HG02970 (cell line): ENCODE results near the gene SMIM44.
"Not testable (repeated sequence)": the region's sequence is repeated elsewhere in the genome, so short reads cannot be mapped to it uniquely, and the experiment has no call there.

Experiments used
- ATAC-seq: cut with Tn5 transposase; IDR thresholded peaks from one replicate; pipeline ENCODE4 v1.9.1; 2021; ENCODE audit warnings: mild to moderate bottlenecking, moderate library complexity, moderate number of reproducible peaks; ENCODE audit not compliant: unreplicated experiment, low FRiP score

SMIM44 gene

GRCh38 chr19:3483226-3483628, at the start of gene SMIM44:
SMIM44 (minus strand) TSS chr19:3483441; CDS start chr19:3483403, 38 bp downstream.
- no peak for ATAC-seq

DNA sequence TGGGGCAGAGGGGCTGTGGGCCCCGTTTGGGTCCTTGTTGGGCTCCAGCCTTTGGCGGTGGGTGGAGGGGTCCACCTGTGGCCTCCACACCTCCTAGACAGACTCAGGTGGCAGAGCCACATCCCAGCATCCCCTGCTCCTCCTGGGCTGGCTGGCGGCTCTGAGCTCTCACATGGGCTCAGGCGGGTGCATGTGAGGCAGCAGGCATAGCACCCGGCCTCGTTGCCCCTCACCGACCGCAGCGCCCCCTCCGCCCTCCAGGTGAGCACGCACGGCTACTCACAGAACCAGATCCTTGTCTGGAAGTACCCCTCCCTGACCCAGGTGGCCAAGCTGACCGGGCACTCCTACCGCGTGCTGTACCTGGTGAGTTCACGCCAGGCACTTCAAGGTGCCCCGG, 49.8 kb upstream of the SMIM44 start:
- no peak for ATAC-seq

- ATAC-seq: no peak
These were observed 49.0 kb upstream of the SMIM44 start for GRCh38 chr19:3532154-3532786.

DNA sequence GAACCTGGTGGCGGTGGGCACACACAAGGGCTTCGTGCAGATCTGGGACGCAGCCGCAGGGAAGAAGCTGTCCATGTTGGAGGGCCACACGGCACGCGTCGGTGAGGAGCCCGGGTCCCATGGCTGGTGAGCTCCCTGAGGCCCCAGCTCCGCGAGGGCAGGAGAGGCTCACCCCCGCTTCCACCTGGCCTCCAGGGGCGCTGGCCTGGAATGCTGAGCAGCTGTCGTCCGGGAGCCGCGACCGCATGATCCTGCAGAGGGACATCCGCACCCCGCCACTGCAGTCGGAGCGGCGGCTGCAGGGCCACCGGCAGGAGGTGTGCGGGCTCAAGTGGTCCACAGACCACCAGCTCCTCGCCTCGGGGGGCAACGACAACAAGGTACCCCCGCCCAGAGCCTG, 48.5 kb upstream of the SMIM44 start:
- ATAC-seq: no peak

DNA sequence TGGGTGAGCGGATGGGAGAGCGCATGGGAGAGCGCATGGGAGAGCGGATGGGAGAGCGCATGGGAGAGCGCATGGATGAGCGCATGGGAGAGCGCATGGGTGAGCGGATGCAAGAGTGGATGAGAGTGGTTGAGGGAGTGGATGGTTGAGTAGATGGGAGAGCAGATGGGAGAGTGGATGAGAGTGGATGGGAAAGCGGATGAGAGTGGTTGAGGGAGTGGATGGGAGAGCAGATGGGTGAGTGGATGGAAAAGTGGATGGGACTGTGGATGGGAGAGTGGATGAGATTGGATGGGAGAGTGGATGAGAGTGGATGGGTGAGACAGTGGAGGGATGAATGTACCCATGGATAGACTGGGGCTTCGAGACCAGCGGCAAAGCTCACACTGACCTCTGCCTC, 47.1 kb upstream of the SMIM44 start:
- ATAC-seq: no peak

DNA sequence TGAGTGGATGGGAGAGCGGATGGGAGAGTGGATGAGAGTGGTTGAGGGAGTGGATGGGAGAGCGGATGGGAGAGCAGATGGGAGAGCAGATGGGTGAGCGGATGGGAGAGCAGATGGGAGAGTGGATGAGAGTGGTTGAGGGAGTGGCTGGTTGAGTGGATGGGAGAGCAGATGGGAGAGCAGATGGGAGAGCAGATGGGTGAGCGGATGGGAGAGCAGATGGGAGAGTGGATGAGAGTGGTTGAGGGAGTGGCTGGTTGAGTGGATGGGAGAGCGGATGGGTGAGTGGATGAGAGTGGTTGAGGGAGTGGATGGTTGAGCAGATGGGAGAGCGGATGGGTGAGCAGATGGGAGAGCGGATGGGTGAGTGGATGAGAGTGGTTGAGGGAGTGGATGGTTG, 46.1 kb upstream of the SMIM44 start:
- not testable (repeated sequence) for ATAC-seq

DNA sequence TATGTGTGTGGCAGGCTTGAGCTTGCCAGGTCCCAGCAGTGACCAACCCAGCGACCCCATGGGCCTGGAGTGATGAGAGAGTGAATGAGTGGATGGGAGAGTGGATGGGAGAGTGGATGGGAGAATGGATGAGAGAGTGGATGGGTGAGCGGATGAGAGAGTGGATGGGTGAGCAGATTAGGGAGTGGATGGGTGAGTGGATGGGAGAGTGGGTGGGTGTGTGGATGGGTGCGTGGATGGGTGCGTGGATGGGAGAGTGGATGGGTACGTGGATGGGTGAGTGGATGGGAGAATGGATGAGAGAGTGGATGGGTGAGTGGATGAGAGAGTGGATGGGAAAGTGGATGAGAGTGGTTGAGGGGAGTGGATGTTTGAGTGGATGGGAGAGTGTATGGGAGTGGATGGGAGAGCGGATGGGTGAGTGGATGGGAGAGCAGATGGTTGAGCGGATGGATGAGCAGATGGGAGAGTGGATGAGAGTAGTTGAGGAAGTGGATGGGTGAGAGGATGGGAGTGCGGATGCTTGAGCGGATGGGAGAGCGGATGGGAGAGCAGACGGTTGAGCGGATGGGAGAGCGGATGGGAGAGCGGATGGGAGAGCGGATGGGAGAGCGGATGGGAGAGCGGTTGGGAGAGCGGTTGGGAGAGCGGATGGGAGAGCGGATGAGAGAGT, 45.4 kb upstream of the SMIM44 start:
- ATAC-seq: no peak

- no peak for ATAC-seq
These were observed 44.8 kb upstream of the SMIM44 start for GRCh38 chr19:3528080-3528479.

- no peak for ATAC-seq
These were observed 44.1 kb upstream of the SMIM44 start for GRCh38 chr19:3527238-3527910.

- ATAC-seq: no peak
These were observed 43.4 kb upstream of the SMIM44 start for GRCh38 chr19:3526507-3527237.

GRCh38 chr19:3524904-3525451, 41.7 kb upstream of the SMIM44 start:
- ATAC-seq: no peak

- no peak for ATAC-seq
These were observed 41.0 kb upstream of the SMIM44 start for GRCh38 chr19:3524078-3524842.

- ATAC-seq: no peak
These were observed 40.3 kb upstream of the SMIM44 start for GRCh38 chr19:3523361-3524077.

DNA sequence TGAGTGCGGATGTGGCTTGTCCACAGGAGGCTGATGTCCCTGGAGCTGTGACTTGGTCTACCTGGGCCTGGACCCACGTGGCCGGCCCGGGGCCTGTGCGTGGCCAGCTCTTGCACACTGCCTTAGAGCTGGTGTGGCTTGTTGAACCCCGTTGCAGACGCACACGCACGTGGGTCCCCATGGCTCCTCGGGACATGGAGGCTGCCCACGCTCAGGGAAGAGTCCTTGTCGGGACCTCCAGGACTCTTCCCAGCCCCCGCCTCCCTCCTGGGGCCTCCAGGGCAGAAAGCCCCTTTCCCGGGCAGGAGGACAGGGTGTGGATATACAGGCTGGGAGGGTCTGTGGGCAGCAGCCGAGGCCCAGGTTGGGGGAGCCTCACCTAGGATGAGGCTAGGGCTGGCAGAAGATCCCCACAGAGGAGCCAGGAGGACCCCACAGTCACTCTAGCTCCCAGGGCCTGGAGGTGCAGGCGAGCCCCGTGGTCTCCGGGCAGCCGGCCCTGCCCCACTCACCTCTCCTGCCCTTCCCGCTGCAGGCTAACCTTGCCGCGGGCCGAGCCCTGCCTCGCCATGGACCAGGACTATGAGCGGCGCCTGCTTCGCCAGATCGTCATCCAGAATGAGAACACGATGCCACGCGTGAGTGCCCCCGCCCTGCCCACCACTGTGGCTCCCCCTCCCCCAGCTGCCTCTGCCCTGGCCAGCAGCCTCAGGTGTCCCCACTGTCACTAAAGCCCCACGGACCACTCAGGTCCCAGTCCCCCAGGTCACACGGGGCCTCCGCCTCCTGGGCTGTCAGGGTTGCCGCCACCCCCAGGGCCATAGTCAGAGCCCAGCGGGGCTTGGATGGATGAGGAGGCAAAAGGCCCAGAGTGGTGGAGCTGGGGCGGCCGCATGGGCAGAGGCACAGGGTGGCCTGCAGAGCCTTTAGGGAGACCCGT, 39.5 kb upstream of the SMIM44 start:
- ATAC-seq: no peak

DNA sequence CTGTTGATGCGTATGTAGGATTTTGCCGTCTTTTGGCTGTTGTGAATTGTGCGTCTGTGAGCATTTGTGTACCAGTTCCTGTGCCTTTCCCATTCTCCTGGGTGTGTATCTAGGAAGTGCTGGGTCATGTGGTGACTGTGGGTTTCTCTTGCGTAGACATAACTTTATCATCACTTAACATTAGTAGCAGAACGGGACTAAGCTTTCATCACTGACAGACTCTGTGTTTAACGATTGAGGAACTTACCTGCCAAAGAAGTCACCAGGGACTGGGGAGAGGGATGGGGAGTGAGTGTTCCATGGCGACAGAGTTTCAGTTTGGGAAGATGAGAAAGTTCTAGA, 37.8 kb upstream of the SMIM44 start:
- ATAC-seq: no peak

DNA sequence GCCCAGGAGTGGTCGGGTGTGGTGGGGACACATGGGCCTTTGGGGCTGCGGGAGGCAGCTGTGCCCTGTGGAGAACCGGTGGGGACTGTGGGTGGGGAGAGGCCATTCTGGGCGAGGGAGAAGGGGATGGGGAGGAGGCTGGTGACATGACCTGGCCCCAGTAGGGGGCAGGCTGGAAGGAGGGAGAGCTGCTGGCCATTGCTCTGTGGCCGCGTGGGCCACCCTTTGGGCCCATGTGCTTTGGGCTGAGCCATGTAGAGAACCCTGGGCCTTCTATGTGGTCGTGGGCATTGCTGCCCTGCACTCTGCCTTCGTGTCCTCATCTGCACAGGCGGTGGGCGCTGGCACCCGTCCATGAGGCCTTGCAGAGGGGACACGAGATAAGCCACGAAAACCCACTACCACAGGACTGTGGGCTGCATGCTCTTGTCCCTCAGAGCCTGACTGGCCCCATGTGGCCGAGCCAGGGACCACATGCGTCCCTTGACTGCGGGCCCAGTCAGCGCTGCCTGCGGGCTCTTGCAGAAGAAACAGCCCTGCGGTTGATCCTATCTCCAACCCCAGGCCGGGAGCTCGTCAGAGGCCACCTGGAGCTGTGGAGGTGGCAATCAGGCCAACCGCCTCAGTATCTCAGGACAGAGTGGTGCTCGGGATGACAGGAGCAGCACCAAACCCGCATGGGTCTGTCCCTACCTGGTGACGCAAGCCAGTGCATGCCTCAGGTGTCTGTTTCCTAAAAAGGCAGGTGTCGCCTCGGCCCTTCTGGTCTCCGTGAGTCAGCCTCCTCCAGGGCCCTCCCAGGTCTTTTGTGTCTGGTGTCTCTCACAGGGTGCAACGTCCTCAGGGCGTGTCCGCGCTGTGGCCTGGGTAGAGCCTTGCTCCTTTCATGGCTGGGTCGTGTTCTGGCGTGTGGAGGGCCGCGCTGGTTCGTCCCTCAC, 37.2 kb upstream of the SMIM44 start:
- ATAC-seq: no peak

- ATAC-seq: no peak
These were observed 35.9 kb upstream of the SMIM44 start for GRCh38 chr19:3519126-3519525.
